Thymus (tissue), 11 donors: ENCODE measurements around the gene XBP1. TPM values are rescaled to one million over a fixed set of nuclear protein-coding genes. Genes with fewer than 3 reads are reported as not detected.
A peak's percentile ranks its signal among the peaks of the same experiment; 100 is the strongest.

Experiments
- DNase-seq, 9 donors: peaks; one replicate each; pipeline ENCODE4 v3.0.0-alpha.2; 2013; ENCODE audit warnings: low spot score in 9 of 9, low read depth in 6 of 9, missing footprints in 1 of 9
- H3K27ac ChIP-seq, 2 donors: one replicate each; pipeline ENCODE4 v1.5.1; 2013; ENCODE audit warnings: control low read depth in 1 of 2, low read depth in 1 of 2, low read length in 1 of 2, mild to moderate bottlenecking in 1 of 2, moderate library complexity in 1 of 2
- H3K27me3 ChIP-seq, 2 donors: one replicate each; pipeline ENCODE4 v1.5.1; 2013; ENCODE audit warnings: low read length in 1 of 2; ENCODE audit not compliant: control insufficient read depth in 2 of 2, insufficient read depth in 1 of 2
- H3K36me3 ChIP-seq, 2 donors: one replicate each; pipeline ENCODE4 v1.5.1; 2013; ENCODE audit warnings: low read length in 1 of 2, mild to moderate bottlenecking in 1 of 2, moderate library complexity in 1 of 2; ENCODE audit not compliant: control insufficient read depth in 2 of 2, insufficient read depth in 2 of 2
- H3K4me1 ChIP-seq, 2 donors: one replicate each; pipeline ENCODE4 v1.5.1; 2013; ENCODE audit warnings: low read length in 2 of 2; ENCODE audit not compliant: control insufficient read depth in 2 of 2, insufficient read depth in 2 of 2
- H3K4me3 ChIP-seq, 2 donors: one replicate each; pipeline ENCODE4 v1.5.1; 2013; ENCODE audit warnings: low read length in 2 of 2, control low read depth in 1 of 2, mild to moderate bottlenecking in 1 of 2
- H3K9me3 ChIP-seq, 2 donors: one replicate each; pipeline ENCODE4 v1.5.1; 2013; ENCODE audit warnings: low read length in 1 of 2, mild to moderate bottlenecking in 1 of 2; ENCODE audit not compliant: control insufficient read depth in 2 of 2, insufficient read depth in 1 of 2
- WGBS: extraction: QIAGEN DNeasy Blood & Tissue Kit; methylation state at CpG from one replicate; pipeline ENCODE4 v1.1.7; 2013; 5-methylcytosine and 5-hydroxymethylcytosine counted together
- polyA plus RNA-seq: library from polyadenylated mRNA; stranded (reverse); fragments of 200-250 nt; gene quantifications from one replicate; pipeline ENCODE4 v1.2.3, GENCODE V29; 2013
- total RNA-seq: library from RNA; stranded (reverse); fragments of 120-200 nt; gene quantifications from one replicate; pipeline ENCODE4 v1.2.4, GENCODE V29; 2013
- donor health status: healthy.

Gene XBP1
- total and polyA plus RNA-seq, 2 donors, result 113 to 136 TPM

GRCh38 chr22:28788601-28789000 is 11.8 kb downstream of the XBP1 start:
- WGBS, result 96% methylated on average over 3 of the region's 3 CpGs
- Histone ChIP-seq H3K36me3 (peaks cover 26 to 51% of the 10 kb centered on the region in 2 donors), H3K9me3 (peaks cover 0 to 3% of the 10 kb centered on the region in 2 donors), H3K4me1 (peaks cover 9 to 23% of the 10 kb centered on the region in 2 donors), H3K27me3 (no peaks in the 10 kb centered on the region), H3K27ac (no peak overlapping the region), H3K4me3 (no peak overlapping the region)
- no peak for DNase-seq

GRCh38 chr22:28783786-28784671 is 16.3 kb downstream of the XBP1 start:
- Histone ChIP-seq H3K36me3 (peaks cover 47 to 73% of the 10 kb centered on the region in 2 donors), H3K9me3 (no peaks in the 10 kb centered on the region), H3K27ac (no peak overlapping the region), H3K27me3 (no peaks in the 10 kb centered on the region), H3K4me1 (no peaks in the 10 kb centered on the region), H3K4me3 (no peak overlapping the region)
- DNase-seq, result no peak
- WGBS, result 92% methylated on average over 4 of the region's 4 CpGs

- peaks cover 49 to 64% of the 10 kb centered on the region in 2 donors for H3K36me3 ChIP-seq
- H3K4me1 ChIP-seq, result peaks cover 0 to 2% of the 10 kb centered on the region in 2 donors
- WGBS, result 100% methylated on average over 1 of the region's 1 CpG
- H3K27me3 ChIP-seq, result no peaks in the 10 kb centered on the region
- H3K4me3 ChIP-seq, result no peak overlapping the region
- DNase-seq, result no peak
- no peak overlapping the region for H3K27ac ChIP-seq
- no peaks in the 10 kb centered on the region for H3K9me3 ChIP-seq
Measured at GRCh38 chr22:28780296-28780695, 20.1 kb downstream of the XBP1 start.

GRCh38 chr22:28779833-28780232 is 20.5 kb downstream of the XBP1 start:
- Histone ChIP-seq H3K36me3 (peaks cover 45 to 61% of the 10 kb centered on the region in 2 donors), H3K27me3 (no peaks in the 10 kb centered on the region), H3K4me3 (no peak overlapping the region), H3K9me3 (no peaks in the 10 kb centered on the region), H3K4me1 (peaks cover 0 to 2% of the 10 kb centered on the region in 2 donors), H3K27ac (no peak overlapping the region)
- no peak for DNase-seq
- 98% methylated on average over 5 of the region's 5 CpGs for WGBS

- 98% methylated on average over 1 of the region's 1 CpG for WGBS
- H3K27ac ChIP-seq, result no peak overlapping the region
- H3K4me3 ChIP-seq, result no peak overlapping the region
- peaks cover 8 to 9% of the 10 kb centered on the region in 2 donors for H3K4me1 ChIP-seq
- peaks cover 12 to 21% of the 10 kb centered on the region in 2 donors for H3K36me3 ChIP-seq
- no peak for DNase-seq
- H3K9me3 ChIP-seq, result peaks cover 0 to under 1% of the 10 kb centered on the region in 2 donors
- no peaks in the 10 kb centered on the region for H3K27me3 ChIP-seq
Measured at GRCh38 chr22:28774378-28774777, 26.0 kb downstream of the XBP1 start.

- Histone ChIP-seq H3K36me3 (peaks cover 10 to 21% of the 10 kb centered on the region in 2 donors), H3K9me3 (peaks cover 0 to 3% of the 10 kb centered on the region in 2 donors), H3K4me3 (peak overlapping the region; percentile 91 to 97), H3K4me1 (peaks cover 8 to 9% of the 10 kb centered on the region in 2 donors), H3K27me3 (no peaks in the 10 kb centered on the region), H3K27ac (peak overlapping the region; percentile 85 to 93)
- 4% methylated on average over 10 of the region's 10 CpGs for WGBS
- peak in 2 of 9 donors; percentile 36 to 50 for DNase-seq
Measured at GRCh38 chr22:28773461-28773867, 26.9 kb downstream of the XBP1 start.

GRCh38 chr22:28772633-28773460 is 27.5 kb downstream of the XBP1 start, which contains the start of gene CCDC117:
Gene CCDC117 (plus strand): TSS chr22:28772695. CDS start chr22:28772850, 155 bp downstream.
- H3K9me3 ChIP-seq, result peaks cover 0 to 3% of the 10 kb centered on the region in 2 donors
- peaks cover 8 to 15% of the 10 kb centered on the region in 2 donors for H3K36me3 ChIP-seq
- H3K27ac ChIP-seq, result peak within 1 kb of the TSS; percentile 85 to 93
- H3K27me3 ChIP-seq, result no peaks in the 10 kb centered on the region
- peaks cover 8 to 9% of the 10 kb centered on the region in 2 donors for H3K4me1 ChIP-seq
- under 1% methylated on average over 92 of the region's 92 CpGs for WGBS
- peak within 1 kb of the TSS; percentile 91 to 97 for H3K4me3 ChIP-seq
- peak; percentile 91 to 98 (median 95) for DNase-seq

GRCh38 chr22:28771195-28771791 is 29.1 kb downstream of the XBP1 start:
- DNase-seq, result no peak
- peak overlapping the region in 1 of 2 donors; percentile 26 for H3K27ac ChIP-seq
- H3K36me3 ChIP-seq, result peaks cover 5 to 7% of the 10 kb centered on the region in 2 donors
- 93% methylated on average over 5 of the region's 5 CpGs for WGBS
- H3K9me3 ChIP-seq, result peaks cover 0 to 3% of the 10 kb centered on the region in 2 donors
- no peaks in the 10 kb centered on the region for H3K27me3 ChIP-seq
- H3K4me1 ChIP-seq, result peaks cover 8 to 9% of the 10 kb centered on the region in 2 donors
- H3K4me3 ChIP-seq, result no peak overlapping the region
